OCI-LY1 (cell line): Measurements from ENCODE around the gene SELENOV.
A peak's percentile ranks its signal among the peaks of the same experiment; 100 is the strongest.

Experiments
- H2AFZ ChIP-seq: fragments of 200-600 bp; sonication (generic), shearing (Covaris generic); 2 replicates; pipeline ENCODE4 v1.6.0; 2014; ENCODE audit warnings: antibody characterized with exemption, mild to moderate bottlenecking, low read length
- H3F3A ChIP-seq: fragments of 200-600 bp; sonication (generic), shearing (Covaris generic); 2 replicates; pipeline ENCODE4 v1.6.0; 2014; ENCODE audit warnings: mild to moderate bottlenecking, antibody characterized with exemption, low read length, moderate library complexity; ENCODE audit not compliant: insufficient read depth
- H3K27ac ChIP-seq: fragments of 200-600 bp; sonication (generic); 2 replicates; pipeline ENCODE4 v1.5.1; 2014; ENCODE audit warnings: low read length, mixed run types, mild to moderate bottlenecking, low read depth; ENCODE audit not compliant: poor library complexity, severe bottlenecking
- H3K27me3 ChIP-seq: fragments of 200-600 bp; sonication (generic); 2 replicates; pipeline ENCODE4 v1.6.0; 2014; ENCODE audit warnings: antibody characterized with exemption, mild to moderate bottlenecking, low read length, moderate library complexity; ENCODE audit not compliant: insufficient read depth
- H3K36me3 ChIP-seq: fragments of 200-600 bp; sonication (generic); 2 replicates; pipeline ENCODE4 v1.6.1; 2014; ENCODE audit warnings: mild to moderate bottlenecking, antibody characterized with exemption, low read length, moderate library complexity, mixed read lengths; ENCODE audit not compliant: insufficient read depth
- H3K4me1 ChIP-seq: fragments of 200-600 bp; sonication (generic); 2 replicates; pipeline ENCODE4 v1.5.1; 2014; ENCODE audit warnings: mild to moderate bottlenecking, low read length, moderate library complexity; ENCODE audit not compliant: insufficient read depth, severe bottlenecking
- H3K4me2 ChIP-seq: fragments of 200-600 bp; sonication (generic), shearing (Covaris generic); 2 replicates; pipeline ENCODE4 v1.6.1; 2014; ENCODE audit warnings: low read length
- H3K4me3 ChIP-seq: fragments of 200-600 bp; sonication (generic); 2 replicates; pipeline ENCODE4 v1.5.1; 2014; ENCODE audit warnings: low read length, low read depth, mild to moderate bottlenecking, mixed read lengths; ENCODE audit not compliant: poor library complexity, severe bottlenecking
- H3K79me2 ChIP-seq: fragments of 200-600 bp; shearing (Covaris generic); 2 replicates; pipeline ENCODE4 v1.6.1; 2016; ENCODE audit warnings: mixed run types, low read length, mixed read lengths; ENCODE audit not compliant: insufficient read depth
- H3K9ac ChIP-seq: fragments of 200-600 bp; sonication (generic), shearing (Covaris generic); 2 replicates; pipeline ENCODE4 v1.6.1; 2014; ENCODE audit warnings: mild to moderate bottlenecking, low read length, mixed read lengths
- H3K9me2 ChIP-seq: fragments of 200-600 bp; sonication (generic), shearing (Covaris generic); 2 replicates; pipeline ENCODE4 v1.6.1; 2014; ENCODE audit warnings: low read depth, mild to moderate bottlenecking, low read length, mixed read lengths
- H3K9me3 ChIP-seq: fragments of 200-600 bp; shearing (Covaris generic); 2 replicates; pipeline ENCODE4 v1.6.1; 2014; ENCODE audit warnings: low read length, mixed read lengths
- H4K20me1 ChIP-seq: fragments of 200-600 bp; sonication (generic), shearing (Covaris generic); 2 replicates; pipeline ENCODE4 v1.6.0; 2016; ENCODE audit warnings: mild to moderate bottlenecking, low read length; ENCODE audit not compliant: insufficient read depth
- EZH2 ChIP-seq: fragments of 200-600 bp; sonication (generic), shearing (Covaris generic); IDR thresholded peaks from 2 replicates; pipeline ENCODE4 v1.8.0; 2017; ENCODE audit warnings: borderline replicate concordance, mixed run types, mild to moderate bottlenecking, antibody characterized with exemption, low read length, moderate library complexity, mixed read lengths
- TF ChIP-seq, protein P1 (sequence below): fragments of 200-600 bp; sonication (generic), shearing (Covaris generic); IDR thresholded peaks from 2 replicates; pipeline ENCODE4 v1.5.1; 2017; ENCODE audit warnings: mild to moderate bottlenecking, antibody characterized with exemption, low read length, moderate library complexity, mixed read lengths

SELENOV gene

GRCh38 chr19:39507715-39508364, 7.1 kb upstream of the SELENOV start:
- TF ChIP-seq, protein P1, sequence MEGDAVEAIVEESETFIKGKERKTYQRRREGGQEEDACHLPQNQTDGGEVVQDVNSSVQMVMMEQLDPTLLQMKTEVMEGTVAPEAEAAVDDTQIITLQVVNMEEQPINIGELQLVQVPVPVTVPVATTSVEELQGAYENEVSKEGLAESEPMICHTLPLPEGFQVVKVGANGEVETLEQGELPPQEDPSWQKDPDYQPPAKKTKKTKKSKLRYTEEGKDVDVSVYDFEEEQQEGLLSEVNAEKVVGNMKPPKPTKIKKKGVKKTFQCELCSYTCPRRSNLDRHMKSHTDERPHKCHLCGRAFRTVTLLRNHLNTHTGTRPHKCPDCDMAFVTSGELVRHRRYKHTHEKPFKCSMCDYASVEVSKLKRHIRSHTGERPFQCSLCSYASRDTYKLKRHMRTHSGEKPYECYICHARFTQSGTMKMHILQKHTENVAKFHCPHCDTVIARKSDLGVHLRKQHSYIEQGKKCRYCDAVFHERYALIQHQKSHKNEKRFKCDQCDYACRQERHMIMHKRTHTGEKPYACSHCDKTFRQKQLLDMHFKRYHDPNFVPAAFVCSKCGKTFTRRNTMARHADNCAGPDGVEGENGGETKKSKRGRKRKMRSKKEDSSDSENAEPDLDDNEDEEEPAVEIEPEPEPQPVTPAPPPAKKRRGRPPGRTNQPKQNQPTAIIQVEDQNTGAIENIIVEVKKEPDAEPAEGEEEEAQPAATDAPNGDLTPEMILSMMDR, result no peak
- TF ChIP-seq EZH2, result no peak
- H3K4me3 ChIP-seq, result peak overlapping the region; percentile 67
- H3K9me3 ChIP-seq, result no peaks in the 10 kb centered on the region
- no peaks in the 10 kb centered on the region for H3K36me3 ChIP-seq
- peaks cover 5% of the 10 kb centered on the region; the same call in 1 of the 2 replicates for H3K27me3 ChIP-seq
- H3K79me2 ChIP-seq, result no peaks in the 10 kb centered on the region
- H4K20me1 ChIP-seq, result no peaks in the 10 kb centered on the region
- no peak overlapping the region for H3K27ac ChIP-seq
- H2AFZ ChIP-seq, result no peak overlapping the region
- H3F3A ChIP-seq, result no peaks in the 10 kb centered on the region
- H3K9me2 ChIP-seq, result no peaks in the 10 kb centered on the region
- H3K4me1 ChIP-seq, result peaks cover 10% of the 10 kb centered on the region
- H3K4me2 ChIP-seq, result peak overlapping the region; percentile 71
- peak overlapping the region; percentile 68 for H3K9ac ChIP-seq

- Histone ChIP-seq H3K79me2 (no peaks in the 10 kb centered on the region), H3K9me2 (no peaks in the 10 kb centered on the region), H4K20me1 (no peaks in the 10 kb centered on the region), H3K9ac (no peak overlapping the region), H3K4me3 (no peak overlapping the region), H3K4me2 (no peak overlapping the region), H3K27me3 (peaks cover 2% of the 10 kb centered on the region; the same call in 1 of the 2 replicates), H3K36me3 (no peaks in the 10 kb centered on the region), H3K4me1 (peaks cover 10% of the 10 kb centered on the region), H2AFZ (no peak overlapping the region), H3K9me3 (no peaks in the 10 kb centered on the region), H3K27ac (no peak overlapping the region), H3F3A (no peaks in the 10 kb centered on the region)
- no peak for TF ChIP-seq EZH2
- TF ChIP-seq, protein P1, result no peak
Observed at GRCh38 chr19:39508629-39509028, 6.3 kb upstream of the SELENOV start.

- TF ChIP-seq, protein P1, result no peak
- Histone ChIP-seq H3K27ac (no peak overlapping the region), H3K4me1 (peaks cover 10% of the 10 kb centered on the region), H3K9me3 (no peaks in the 10 kb centered on the region), H3K4me2 (no peak overlapping the region), H2AFZ (no peak overlapping the region), H3K9me2 (no peaks in the 10 kb centered on the region), H3K36me3 (no peaks in the 10 kb centered on the region), H3K79me2 (no peaks in the 10 kb centered on the region), H3K27me3 (no peaks in the 10 kb centered on the region; the same call in 1 of the 2 replicates), H3K4me3 (no peak overlapping the region), H3F3A (no peaks in the 10 kb centered on the region), H4K20me1 (no peaks in the 10 kb centered on the region), H3K9ac (no peak overlapping the region)
Observed at GRCh38 chr19:39509233-39509632, 5.7 kb upstream of the SELENOV start.
